ENCODE results near the gene CABLES2.

CABLES2 gene

DNA sequence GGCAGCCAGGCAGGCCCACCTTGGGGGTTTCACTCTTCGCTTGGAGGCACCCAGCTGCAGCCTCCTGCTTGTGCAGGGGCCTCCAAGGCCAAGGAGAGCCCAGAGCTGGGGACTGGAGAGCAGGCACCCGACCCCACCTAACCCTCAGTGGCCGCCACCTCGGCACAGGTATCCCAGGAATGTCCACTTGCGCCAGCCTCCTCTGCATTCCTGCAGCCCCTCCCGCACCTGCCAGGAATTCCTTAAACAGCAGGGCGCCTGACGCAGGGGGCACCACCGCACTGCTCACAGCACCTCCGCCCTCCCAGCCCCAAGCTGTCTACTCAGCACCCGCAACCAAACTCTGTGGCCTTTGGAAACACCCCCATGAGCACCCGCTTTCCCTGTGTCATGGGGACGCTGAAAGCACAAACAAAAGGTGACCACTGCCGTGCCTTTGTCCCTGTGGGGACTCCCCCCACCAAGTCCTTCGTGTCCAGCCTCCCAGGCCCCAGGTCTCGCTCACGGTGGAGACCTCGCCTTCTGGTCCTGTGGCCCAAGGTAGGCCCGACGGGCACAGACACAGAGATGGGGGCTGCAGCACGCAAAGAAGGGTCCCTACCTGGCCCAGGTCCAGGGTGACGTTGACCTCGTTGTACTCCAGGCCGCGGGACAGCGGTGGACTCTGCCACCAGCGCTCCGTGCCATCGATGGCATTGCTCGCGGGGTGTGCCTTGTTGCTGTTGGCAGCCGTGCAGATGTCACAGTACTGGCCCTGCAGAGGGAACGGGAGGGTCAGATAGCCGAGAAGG is 45.1 kb downstream of the CABLES2 start:
- no peak for DNase-seq (ENCODE audit: low read depth in 1 of 2, low spot score in 1 of 2)

DNA sequence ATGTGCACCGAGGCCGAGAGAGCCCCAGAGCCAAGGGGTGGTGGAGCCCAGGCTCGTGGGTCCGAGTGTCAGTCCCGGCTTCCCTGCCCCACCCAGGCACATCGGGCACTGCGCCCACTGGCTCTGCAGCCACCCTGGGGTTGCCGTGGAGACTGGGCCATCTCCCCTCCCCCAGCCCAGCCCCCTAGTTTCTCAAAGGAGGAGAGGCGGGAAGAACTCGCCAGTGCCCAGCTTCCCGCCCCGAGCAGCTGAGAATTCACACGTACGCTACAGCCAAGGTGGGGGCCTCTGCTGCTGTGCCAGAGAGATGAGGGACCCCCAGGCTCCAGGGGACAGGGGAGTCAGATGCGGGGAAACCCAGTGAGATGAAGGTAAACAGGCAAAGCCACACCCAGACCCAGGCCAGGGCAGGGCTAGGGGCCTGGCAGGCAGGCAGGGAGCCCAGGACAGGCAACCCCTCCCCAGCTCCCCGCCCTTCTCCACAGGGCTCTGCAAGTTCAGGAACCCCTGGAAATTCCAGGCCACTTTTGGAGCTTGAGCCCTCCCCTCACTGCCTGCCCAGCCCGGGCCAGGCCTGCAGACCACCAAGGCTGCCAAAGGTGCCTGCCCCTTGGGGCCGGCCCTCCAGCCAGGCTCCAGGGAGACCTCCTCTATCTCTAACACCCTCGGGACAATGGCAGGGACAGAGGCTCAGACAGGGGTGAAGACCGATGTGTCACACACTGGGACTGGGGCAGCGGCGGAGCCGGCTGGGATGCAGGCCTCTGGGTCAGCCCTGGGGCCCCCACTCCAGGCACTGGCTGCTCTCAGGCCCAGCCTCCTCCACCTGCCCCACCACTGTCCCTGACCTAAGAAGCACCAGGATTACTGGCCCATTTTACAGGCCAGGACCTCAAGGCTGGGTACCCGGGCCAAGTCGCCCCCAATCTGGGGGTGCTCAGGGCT is 46.0 kb downstream of the CABLES2 start:
- DNase-seq (ENCODE audit: low read depth in 1 of 2, low spot score in 1 of 2) = no peak

DNA sequence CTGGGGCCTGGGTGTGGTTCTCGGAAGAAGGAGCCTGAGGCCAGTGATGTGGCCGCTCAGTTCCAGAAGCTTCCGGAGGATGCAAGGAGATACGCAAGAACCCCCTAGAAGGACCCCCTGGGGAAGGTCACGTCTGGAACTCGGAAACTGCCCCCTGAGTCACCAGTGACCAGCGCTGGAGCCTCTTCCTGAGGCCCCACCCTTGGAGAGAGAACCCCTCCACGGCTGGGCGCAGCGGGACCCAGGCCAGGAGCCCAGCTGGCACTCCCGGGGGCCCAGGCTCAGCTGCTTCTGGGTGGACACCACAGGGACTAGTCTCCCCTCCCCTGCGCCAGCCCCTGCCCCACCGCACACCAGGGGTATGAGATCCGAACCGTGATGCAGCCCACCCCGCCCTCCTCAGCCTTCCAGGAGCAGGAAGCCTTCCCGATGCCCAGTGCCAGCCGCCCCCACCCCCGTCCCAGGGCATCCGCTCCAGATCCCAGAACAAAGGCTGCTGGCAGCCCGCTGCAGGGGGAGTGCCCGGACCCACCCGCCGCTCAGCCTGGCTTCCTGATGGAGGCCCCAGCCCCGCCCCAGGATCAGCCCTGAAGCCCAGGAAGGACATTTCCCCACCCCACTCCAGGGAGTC is 47.5 kb downstream of the CABLES2 start:
- DNase-seq (ENCODE audit: low read depth in 1 of 2, low spot score in 1 of 2) = no peak

DNA sequence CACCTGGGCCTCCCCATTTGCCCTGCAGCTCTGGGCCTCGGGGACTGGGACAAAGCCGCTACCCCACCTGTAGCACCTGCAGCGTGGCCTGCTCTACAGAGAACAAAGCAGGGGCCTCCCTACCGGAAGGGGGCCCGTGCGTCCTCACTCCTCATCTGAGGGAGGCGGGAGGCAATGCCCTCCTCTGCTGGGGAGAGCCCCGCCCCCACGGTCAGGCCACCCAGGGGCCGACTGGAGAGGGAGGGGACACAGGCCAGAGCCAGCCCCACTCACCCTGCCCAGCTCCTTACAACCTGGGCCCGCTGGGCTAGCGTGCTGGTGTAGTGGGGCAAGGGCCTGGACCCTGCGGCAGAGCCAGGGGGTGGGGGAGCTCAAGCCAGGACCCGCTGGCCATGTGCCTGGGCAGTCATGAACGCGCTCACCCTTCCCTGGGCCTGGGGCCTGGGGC is 48.0 kb downstream of the CABLES2 start:
- no peak for DNase-seq (ENCODE audit: low read depth in 1 of 2, low spot score in 1 of 2)

DNA sequence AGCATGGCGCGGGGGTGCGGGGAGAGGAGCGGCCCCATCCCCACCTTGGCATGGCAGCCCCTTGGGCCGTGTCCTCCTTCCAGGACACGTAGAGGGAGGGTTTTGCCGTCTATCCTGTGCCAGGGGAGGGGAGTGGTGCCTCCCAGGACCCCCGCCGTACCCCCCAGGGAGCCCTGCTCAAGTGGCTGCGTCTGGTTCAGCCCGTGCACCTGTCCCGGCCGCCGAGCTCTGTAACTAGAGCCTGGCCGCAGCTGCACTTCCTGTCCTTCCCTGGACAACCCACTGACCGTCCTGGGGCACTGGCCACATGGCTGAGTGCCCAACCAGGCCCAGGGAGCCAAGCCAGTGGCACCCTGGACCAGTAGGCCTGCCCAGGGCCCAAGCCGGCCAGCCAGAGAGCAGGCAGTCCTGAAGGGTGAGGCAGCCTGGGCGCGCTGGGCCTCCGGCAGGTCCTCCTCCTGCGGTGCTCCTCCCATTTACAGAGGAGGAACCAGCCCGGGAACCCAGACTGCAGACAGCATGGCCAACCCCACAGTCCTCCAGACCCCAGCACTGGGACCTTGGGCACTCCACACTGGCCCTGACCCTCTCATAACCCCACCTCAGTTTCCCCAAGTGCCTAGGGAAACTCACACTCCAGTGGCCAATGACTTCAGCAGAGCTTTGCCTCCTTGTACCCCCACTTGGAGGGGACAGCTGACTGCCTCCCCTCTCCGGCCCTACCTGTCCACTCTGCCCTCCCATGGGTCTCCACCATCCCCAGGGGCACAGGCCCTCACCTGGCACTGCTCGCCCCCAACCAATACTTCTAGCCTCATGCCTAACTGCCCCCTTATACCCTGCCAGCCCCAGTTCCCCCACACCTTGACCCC is 48.7 kb downstream of the CABLES2 start:
- DNase-seq (ENCODE audit: low read depth in 1 of 2, low spot score in 1 of 2) = no peak

DNA sequence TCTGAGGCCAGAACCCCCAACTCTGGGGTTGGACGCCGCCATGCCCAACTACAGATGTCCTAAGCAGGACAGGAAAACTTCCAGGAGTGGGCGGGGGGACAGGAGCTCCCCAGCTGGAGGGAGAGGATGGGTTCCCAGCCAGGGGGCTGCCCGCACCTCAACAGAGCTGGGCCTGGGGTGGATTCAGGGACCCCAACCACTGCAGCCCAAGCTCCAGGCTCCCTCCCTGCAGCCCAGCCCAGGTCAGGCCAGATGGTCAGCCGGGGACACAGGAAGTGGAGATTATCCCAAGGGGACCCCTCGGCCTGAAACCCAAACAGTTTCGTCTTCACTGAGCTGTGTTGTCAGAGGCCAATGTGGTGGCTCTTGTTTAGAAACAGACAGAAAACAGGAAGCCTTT is 49.4 kb downstream of the CABLES2 start:
- no peak for DNase-seq (ENCODE audit: low read depth in 1 of 2, low spot score in 1 of 2)

DNA sequence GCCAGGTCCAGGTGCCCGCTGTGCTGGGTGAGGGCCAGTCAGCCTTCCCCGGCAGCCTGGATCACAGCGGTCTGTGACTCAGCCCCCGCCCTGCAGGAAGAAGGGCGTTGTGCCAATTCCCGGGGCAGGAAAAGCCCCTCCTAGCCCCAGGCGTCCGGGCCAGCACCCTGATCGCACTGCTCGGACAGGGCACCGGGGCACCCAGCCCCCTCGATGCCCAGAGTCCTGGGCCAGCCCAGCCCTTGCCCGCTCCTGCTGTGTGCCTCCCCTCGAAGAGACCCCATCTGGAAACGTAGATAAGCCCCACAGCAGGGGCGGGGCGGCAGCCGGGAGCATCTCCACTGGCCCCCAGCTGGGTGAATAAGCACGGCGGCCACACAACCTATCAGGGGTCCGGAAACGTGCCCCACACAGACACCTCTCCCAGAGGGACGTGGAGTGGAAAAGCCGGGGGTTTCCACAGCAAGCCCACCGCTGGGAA is 49.9 kb downstream of the CABLES2 start:
- DNase-seq (ENCODE audit: low read depth in 1 of 2, low spot score in 1 of 2) = no peak

DNA sequence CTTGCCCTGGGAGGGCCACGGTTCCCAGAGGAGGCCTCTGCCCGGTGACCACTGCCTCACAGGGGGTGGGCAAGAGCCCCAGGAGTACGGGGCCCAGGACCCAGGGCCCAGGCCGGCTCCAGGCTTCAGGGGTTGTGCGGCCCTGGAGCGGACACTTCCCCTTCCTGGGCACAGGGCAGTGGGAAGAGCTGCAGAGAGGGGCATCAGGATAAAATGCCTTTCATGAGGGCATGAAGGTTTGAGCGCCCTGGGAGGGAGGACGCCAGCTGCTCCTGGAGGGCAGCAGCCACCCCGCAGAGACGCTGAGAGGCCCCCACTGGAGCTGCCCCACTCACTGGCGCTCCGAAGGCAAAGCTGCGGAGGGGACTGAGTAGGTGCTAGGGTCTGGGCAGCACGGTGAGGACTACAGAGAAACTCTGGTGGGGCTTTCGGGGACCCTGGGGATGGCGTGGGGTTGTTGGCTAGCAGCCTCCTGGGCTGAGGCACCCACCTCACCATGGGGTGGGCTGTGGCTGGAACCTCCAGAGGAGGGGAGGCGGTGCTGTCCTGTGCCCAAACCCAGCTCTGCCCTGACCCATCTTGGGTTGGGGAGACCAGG is 50.4 kb downstream of the CABLES2 start:
- DNase-seq (ENCODE audit: low read depth in 1 of 2, low spot score in 1 of 2) = no peak

DNA sequence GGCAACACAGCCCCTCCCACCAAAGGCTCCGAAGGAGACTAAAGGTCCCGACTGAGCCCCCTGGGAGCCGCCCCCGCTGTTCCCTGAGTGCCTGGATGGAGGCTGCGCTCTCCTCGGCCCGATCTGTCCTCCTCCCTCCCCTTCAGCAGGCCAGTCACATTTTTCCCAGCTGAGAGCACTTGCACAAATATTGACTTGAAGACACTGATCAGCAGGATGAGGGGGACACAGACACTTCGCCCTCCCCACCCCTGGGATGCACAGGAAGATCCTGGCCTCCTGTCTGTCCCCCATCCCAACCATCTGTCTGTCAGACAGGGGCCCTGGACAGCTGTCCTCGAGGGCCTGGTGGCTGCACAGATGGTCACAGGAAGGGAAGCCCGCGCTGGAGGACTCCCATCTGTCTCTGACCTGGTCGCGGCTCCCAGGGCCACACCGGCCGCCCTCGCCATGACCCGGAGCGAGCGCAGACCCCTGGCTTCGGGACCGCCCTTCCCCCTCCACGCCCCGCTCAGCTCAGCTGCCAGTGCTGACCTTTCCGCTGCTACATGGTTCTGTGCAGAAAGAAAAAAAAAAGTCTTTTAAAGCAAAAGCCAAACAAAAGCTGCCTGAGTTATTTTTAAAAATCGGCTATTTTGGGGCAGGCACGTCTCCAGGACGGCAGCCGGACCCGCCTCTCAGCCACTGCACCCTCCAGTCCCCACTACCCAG is 51.1 kb downstream of the CABLES2 start:
- no peak for DNase-seq (ENCODE audit: low read depth in 1 of 2, low spot score in 1 of 2)

DNA sequence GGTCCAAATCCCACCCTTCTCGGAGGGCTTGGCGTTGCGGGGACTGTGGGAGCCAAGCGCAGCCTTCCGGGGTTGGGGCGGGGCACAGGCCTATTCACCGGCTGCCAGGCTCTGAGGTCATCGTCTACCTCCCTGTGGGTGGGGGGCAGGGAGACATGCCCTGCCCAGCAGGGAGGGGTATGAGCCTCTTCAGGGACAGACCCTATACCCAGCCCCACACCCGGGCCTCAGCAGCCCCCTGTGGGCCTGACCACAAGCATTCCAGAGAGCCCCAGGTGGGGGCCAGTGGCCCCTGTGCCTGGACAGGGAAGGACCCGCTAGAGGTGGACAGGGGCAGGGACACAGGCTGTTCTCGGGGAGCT is 51.6 kb downstream of the CABLES2 start:
- DNase-seq (ENCODE audit: low read depth in 1 of 2, low spot score in 1 of 2) = no peak

DNA sequence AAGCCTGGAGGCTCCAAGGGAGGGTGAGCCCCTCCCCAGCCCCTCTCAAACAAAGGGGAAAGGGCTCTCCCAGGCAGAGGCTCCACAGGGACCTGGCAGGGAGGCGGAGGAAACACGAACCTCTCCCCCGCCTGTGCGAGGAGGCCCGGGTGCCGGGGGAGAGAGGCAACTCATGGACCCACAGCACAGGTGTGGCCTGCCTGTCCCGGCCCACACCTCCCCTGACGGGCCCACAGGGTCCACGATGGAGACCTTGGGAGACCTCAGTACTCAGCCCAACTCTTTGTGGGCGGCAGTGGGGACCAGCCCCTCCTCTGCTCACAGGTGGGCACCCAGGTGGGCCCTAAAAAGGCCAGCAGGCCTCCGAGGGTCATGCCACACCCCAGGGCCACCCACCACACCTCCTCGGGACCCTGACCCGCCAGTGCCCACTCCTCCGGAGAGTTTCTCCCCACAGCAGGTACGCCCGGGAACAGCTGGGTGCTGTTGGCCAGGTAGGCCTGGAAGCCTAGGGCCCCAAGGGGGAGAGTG is 52.2 kb downstream of the CABLES2 start:
- DNase-seq (ENCODE audit: low read depth in 1 of 2, low spot score in 1 of 2) = no peak

DNA sequence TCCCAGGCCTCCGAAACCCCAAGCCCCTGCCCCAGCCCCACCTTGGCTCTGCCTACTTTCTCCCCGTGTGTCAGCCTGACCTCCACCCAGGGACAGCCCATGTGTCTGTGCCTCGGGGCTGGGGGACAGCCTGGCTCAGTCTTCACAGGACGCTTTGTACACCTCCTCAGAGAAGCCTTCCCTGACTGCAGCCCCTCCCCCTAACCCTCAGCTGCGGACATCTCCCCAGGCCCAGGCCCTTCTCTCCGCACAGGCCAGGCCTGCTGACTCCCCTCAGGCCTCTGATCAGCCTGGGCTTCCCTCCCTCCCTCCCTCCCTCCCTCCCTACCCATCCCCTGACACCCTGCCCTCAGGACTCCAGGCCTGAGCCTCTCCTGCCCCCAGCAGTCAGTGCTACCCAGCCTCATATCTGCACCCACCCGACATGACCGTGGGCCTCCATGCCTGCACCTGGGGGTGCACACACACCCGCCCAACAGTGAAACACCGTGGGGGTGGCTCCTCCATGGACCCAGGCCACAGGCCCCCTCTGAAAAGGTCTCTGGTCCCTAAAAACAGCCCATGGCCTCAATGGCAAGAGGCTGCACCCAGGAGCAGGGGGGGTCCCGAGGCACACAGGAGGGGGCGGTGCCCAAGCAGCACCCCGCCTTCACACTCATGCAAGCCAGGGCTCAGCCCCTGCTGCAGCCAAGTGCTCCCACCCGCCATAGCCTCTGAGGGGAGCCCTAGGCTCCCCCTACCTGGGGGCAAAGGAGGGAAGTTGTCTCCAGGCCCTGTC is 52.9 kb downstream of the CABLES2 start:
- DNase-seq (ENCODE audit: low read depth in 1 of 2, low spot score in 1 of 2) = no peak

DNA sequence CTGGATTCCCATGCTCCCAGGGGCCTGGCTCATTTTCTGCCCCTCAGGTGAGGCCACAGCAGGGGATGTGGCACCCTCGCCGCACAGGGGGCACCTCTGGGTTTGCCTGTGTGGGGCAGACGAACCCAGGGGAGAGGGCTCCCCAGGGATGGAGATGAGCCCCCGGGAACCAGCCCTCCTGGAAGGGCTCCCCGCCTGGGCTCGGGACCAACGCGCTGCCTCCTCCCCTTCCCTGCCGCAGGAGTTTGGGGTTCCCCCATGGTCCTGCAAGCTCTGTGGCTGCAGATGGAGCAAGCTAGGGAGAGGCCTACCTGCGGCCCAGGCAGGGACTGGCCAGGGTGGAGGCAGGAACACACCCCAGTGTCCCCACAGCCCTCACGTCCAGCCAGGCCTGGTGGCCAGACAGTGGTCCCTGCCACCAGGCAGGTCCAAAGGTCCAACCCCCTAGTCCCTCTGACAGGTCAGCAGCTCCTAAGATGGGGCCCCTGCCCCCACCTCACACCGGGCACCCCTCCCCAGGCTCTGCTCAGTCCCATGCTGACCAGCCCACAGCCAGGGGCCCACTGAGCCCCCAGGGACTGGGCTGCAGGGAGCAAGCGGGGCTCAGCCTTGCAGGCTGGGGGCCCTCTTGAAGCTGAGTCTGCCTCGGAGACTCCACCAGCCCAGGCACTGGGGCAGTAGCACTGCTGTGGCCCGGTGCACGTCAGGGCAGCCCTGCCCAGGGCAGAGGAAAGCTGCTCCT is 53.6 kb downstream of the CABLES2 start:
- no peak for DNase-seq (ENCODE audit: low read depth in 1 of 2, low spot score in 1 of 2)

DNA sequence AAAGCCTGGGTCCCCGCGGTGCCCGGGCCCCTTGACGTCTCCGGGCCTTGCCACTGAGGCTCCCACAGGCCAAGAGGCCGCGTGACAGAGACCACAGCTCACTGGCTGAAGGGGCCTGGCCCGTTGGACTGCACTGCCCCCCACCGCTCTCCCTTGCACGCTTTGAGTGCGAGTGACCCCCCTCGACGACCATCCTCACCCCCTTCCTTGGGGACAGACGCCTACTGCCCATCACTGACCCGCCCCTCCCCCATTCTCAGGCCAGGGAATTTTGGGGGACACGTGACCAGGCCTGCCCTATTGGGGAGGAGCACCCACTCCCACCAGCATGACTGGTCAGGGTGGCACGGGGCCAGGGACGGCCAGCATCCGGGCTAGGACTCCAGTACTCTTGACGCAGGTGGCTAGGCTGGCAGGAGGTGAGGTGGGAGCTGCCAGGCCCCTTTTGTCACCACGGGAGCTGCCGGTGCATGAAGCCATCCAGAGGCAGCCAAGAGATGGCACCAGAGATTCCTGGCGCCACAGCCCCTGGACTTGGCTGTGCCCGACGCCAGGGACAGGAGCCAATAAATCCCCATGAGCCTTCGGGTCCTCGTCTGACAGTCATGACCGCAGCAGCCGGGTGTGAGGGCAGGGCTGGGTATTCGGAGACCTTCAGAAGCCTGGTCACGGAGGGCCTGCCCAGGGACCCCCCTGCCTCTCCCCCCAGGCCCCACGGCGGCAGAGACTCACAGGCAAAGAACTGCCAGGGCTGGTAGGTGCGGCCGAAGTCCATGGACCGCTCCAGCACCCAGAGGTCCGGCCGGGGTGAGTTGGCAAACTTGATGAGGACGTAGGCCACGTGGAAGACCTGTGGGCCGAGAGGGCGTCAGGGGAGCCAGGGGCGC is 54.4 kb downstream of the CABLES2 start:
- DNase-seq (ENCODE audit: low read depth in 1 of 2, low spot score in 1 of 2) = no peak

DNA sequence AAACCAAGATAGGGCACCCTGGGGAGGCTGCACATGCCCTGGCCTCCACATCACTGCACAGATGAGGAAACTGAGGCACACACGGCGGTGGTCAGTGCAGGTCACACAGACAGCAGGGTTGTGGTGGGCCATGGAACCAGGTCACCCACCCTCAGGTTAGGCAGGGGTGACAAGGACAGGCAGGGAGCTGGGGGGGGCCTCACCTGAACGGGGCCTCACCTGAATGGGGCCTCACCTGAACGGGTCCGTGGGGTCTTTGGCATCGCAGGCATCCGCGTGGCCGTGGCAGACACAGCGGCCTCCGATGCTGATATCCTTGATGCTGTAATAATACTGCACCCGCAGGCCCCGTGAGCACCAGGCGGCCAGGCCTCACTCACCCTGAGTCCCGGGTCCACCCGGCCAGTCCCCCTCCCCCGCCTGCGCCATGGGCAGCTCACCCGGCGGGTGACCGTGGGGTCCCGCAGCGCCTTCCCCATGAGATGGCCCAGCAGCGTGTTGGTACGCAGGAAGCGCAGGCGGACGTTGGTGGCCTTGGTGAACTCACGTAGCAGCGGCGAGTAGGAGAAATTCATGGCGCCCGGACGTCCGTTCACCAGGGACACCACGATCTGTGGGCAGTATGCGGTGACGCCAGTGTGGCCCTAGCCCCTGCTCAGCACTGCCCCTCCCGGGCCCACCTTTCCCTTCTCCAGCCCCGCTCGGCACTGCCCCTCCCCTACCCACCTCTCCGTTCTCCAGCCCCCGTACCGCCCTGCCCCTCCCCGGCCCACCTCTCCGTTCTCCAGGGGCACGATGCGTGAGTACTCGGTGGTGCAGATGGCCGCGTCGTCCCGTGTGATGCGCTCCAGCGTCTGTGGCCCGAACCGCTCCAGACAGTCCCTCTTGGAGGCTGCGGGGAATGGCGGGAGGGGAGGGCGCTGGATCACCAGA is 55.4 kb downstream of the CABLES2 start:
- no peak for DNase-seq (ENCODE audit: low read depth in 1 of 2, low spot score in 1 of 2)
